SK-MEL-5 (cell line): ENCODE measurements around the gene ANXA9. TPM values are rescaled to one million over a fixed set of nuclear protein-coding genes. Genes with fewer than 3 reads are reported as not detected.

Experiments
- DNase-seq: peaks from one replicate; pipeline ENCODE4 v3.0.0-alpha.2; 2016; ENCODE audit warnings: low read depth, low spot score
- in situ Hi-C: cut with HindIII; loops from 2 replicates; pipeline ENCODE4 v1.10.0; 2016; ENCODE audit warnings: low sequenced_read_pairs, high pct_unique_total_duplicates, low pct_unique_long_range_greater_than_20kb
- total RNA-seq: library from RNA; depleted of rRNA; stranded (reverse); fragments of >200 nt; shearing (Covaris generic); gene quantifications from 2 replicates; pipeline ENCODE4 v1.2.3, GENCODE V29; 2014

Gene ANXA9
- total RNA-seq, 1 experiment from 2014 or later, result 1.1 TPM

DNA sequence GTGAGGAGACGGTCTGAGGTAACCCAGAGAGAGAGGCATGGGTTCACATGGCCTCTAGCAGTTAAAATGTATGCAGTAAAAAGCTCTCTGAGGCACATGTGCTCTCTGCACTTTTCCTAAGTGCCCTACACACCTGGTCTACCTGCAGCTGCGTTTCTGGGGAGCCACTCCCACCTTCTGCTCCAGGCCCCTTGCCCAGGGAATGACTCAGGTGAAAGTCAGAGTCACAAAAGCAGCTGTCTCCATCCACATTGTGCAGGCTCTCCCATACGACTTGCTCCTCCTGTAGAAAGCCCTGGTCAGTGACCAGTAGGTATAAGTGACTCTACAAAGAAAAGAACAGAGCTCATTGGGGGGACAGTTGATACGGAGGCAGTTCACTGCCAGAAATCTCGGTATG is 15.9 kb downstream of the ANXA9 start:
- no peak for DNase-seq
- in situ Hi-C loops, result no loop called here

- in situ Hi-C loops, result no loop called here
- DNase-seq, result no peak
Observed at GRCh38 chr1:150999051-150999674, 17.1 kb downstream of the ANXA9 start.

DNA sequence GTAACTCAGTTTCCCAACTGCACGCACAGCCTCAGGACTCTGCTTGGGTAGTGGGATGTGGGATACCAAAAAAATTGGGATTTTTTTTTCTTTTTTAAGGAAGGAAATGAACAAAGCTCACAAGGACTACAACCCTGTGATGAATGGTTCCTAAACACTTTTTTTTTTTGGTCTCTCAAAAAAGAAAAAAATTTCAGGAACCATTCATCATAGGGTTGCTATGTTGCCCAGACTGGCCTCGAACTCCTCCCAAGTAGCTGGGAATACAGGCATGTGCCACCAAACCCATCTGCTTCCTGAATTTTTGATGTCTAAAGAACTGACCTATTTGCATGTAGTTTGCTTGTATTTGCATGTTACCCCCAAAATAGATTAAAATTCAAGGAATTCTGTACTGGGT is 17.8 kb downstream of the ANXA9 start:
- in situ Hi-C loops, result no loop called here
- DNase-seq, result no peak

DNA sequence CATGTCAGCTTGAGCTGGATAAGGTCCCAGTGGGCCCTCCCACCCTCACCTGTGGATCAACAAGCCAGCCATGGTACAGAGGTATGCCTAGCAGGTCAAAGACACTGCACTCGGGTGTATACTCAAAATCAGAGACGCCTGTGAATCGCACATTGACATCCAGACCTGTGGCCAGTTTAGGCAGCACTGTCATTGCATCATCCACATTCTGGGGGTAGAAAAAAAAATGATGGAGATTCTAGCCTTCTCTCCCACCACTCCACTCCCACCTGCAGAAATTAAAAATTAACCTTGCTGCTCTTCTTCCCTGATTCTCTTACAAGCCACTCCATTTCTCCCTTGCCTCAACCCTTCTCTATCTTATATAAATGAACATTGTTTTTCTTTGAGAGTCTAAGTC is 18.3 kb downstream of the ANXA9 start:
- DNase-seq, result no peak
- in situ Hi-C loops, result no loop called here

GRCh38 chr1:151001602-151002001 is 19.5 kb downstream of the ANXA9 start:
- DNase-seq, result no peak
- in situ Hi-C loops, result no loop called here

- in situ Hi-C loops, result no loop called here
- DNase-seq, result no peak
Observed at GRCh38 chr1:151002051-151002450, 20.0 kb downstream of the ANXA9 start.

- no peak for DNase-seq
- in situ Hi-C loops, result no loop called here
Observed at GRCh38 chr1:151002611-151003010, 20.5 kb downstream of the ANXA9 start.

- DNase-seq, result no peak
- in situ Hi-C loops, result no loop called here
Observed at GRCh38 chr1:151003180-151003579, 21.1 kb downstream of the ANXA9 start.

GRCh38 chr1:151005729-151006319 is 23.7 kb downstream of the ANXA9 start:
- in situ Hi-C loops, result no loop called here
- no peak for DNase-seq

- in situ Hi-C loops, result no loop called here
- peak; percentile 98 for DNase-seq
Observed at GRCh38 chr1:151006327-151007052, 24.4 kb downstream of the ANXA9 start, which contains the start of gene MINDY1. MINDY1 (minus strand) TSS chr1:151006902; CDS start chr1:151002617, 4,285 bp downstream.

DNA sequence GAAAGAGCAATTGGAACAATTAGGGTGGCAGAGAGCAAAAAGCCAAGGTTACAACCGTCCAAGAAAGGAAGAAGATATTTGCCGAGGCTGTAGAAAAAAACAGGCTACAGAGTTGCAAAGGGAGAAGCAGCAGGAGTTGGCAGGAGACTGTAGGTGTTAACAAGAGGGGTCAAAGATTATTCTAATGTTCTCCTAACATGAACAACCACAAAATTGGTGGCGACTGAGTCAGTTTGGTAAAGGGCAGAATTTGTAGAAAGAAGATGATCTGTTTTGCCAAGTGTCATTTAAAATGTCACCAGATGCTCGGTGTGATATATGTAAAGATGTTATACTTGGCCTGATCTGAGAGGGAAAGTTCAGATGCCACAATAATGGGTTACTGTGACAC is 25.8 kb downstream of the ANXA9 start:
- DNase-seq, result no peak
- in situ Hi-C loops, result no loop called here

DNA sequence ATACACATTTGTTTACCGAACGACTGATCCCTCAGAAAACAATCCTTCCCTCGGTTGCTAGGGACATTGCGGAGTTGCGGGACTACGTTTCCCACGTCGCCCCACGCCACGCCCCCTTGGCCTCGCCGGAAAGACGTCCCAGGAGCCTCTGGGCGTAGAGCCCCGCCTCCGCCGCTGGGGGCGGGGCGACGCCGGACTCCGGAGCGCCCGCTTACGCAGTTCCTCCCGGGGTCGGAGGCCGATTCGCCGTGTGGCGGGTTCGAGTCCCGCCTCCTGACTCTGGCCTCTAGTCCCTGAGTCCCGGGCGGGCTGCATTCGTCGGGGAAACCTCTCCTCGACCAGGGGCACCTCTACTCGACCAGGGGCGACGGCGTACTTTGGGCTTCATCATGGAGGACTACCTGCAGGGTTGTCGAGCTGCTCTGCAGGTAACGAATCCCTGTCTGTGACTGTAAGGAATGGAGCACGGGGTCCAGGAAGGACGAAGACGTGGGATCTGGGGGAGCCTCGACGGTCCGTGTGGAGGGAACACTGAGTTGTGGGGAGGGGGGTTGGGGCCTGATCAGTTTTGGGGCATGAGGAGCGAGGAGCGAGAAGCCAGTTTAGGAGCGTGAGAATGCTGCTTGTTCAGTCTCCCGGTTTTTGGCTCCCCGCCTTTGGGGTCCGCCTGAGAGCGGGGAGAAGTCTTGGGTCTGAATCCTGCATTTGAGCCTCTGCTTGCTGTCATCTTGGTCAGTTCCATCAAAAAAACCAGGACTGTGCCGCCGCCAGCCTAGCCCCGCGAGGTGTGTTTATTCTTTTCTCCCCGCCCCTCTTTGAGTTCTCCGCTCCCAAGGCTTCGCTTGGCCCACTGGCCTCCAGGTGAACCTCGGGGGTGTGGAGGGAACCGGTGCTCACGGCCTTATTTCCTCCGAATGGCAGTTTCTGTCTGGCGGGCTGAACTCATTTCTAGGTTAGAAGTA is 26.4 kb downstream of the ANXA9 start, which contains the start of gene PRUNE1:
Gene PRUNE1 (plus strand): TSS at position 206 of the 962 bp plus-strand sequence. CDS start 184 bp downstream, at position 390.
- DNase-seq, result peak; percentile 98
- in situ Hi-C loops, result no loop called here

GRCh38 chr1:151009206-151009587 is 27.1 kb downstream of the ANXA9 start:
- in situ Hi-C loops, result no loop called here
- no peak for DNase-seq

GRCh38 chr1:151009674-151010345 is 27.7 kb downstream of the ANXA9 start:
- in situ Hi-C loops, result no loop called here
- no peak for DNase-seq

DNA sequence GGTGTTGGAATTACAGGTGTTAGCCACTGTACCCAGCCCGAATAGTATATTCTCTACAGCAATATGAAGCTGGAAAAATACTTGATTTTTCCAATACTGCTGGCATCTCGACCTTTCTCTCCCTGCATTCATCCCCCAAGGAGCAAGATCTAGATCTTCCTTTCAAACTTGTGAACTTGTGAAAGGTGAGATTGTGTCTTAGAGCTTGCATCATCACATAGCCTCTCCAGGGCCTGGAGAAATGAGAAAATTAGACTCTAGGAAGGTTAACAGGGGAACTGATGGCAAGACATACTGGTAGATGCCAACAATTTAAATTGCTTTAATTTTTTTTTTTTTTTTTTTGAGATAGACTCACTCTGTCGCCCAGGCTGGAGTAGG is 28.2 kb downstream of the ANXA9 start:
- DNase-seq, result no peak
- in situ Hi-C loops, result no loop called here

- no peak for DNase-seq
- in situ Hi-C loops, result no loop called here
Observed at GRCh38 chr1:151011154-151011850, 29.2 kb downstream of the ANXA9 start.
